HepG2 (cell line): ENCODE measurements around the gene GJA5. TPM values are rescaled to one million over a fixed set of nuclear protein-coding genes. Genes with fewer than 3 reads are reported as not detected.
A peak's percentile ranks its signal among the peaks of the same experiment; 100 is the strongest.

Experiments used
- ARNT ChIP-seq: fragments of 450-650 bp; IDR thresholded peaks from 2 replicates; pipeline ENCODE4 v1.6.1; 2017
- ARNTL ChIP-seq: sonication (generic); formaldehyde crosslinking; IDR thresholded peaks from 2 replicates; pipeline ENCODE4 v1.4.0; 2020; ENCODE audit warnings: mild to moderate bottlenecking, missing genetic modification reagents
- DR1 ChIP-seq: sonication (generic); formaldehyde crosslinking; IDR thresholded peaks from 2 replicates; pipeline ENCODE4 v1.8.0; 2021; ENCODE audit warnings: mild to moderate bottlenecking, missing genetic modification reagents, inconsistent platforms
- EED ChIP-seq: sonication (generic); formaldehyde crosslinking; IDR thresholded peaks from 2 replicates; pipeline ENCODE4 v1.5.0; 2020; ENCODE audit warnings: mild to moderate bottlenecking, missing genetic modification reagents
- HMG20A ChIP-seq: IDR thresholded peaks from 2 replicates; pipeline ENCODE4 v1.6.1; 2016; ENCODE audit warnings: borderline replicate concordance
- ISL2 ChIP-seq: sonication (generic); formaldehyde crosslinking; IDR thresholded peaks from 2 replicates; pipeline ENCODE4 v1.5.0; 2020; ENCODE audit warnings: missing genetic modification reagents
- KLF12 ChIP-seq: sonication (generic); formaldehyde crosslinking; IDR thresholded peaks from 2 replicates; pipeline ENCODE4 v1.4.0; 2020; ENCODE audit warnings: missing genetic modification reagents, borderline replicate concordance
- SIX1 ChIP-seq: sonication (generic); formaldehyde crosslinking; IDR thresholded peaks from 2 replicates; pipeline ENCODE4 v1.4.0; 2020; ENCODE audit warnings: missing genetic modification reagents, borderline replicate concordance
- SP4 ChIP-seq: sonication (generic); formaldehyde crosslinking; IDR thresholded peaks from 2 replicates; pipeline ENCODE4 v1.8.1; 2023; ENCODE audit warnings: mild to moderate bottlenecking, missing genetic modification reagents
- THAP11 ChIP-seq: IDR thresholded peaks from 2 replicates; pipeline ENCODE4 v1.6.1; 2016; ENCODE audit warnings: missing biosample characterization, missing genetic modification reagents
- TOPORS ChIP-seq: sonication (generic); formaldehyde crosslinking; IDR thresholded peaks from 2 replicates; pipeline ENCODE4 v1.8.0; 2023; ENCODE audit warnings: mild to moderate bottlenecking, missing genetic modification reagents
- U2AF1 ChIP-seq: fragments of 200-400 bp; formaldehyde crosslinking; optimal IDR thresholded peaks from 2 replicates; pipeline ENCODE3; 2017; ENCODE audit warnings: mild to moderate bottlenecking, low read depth, low read length
- ZBTB42 ChIP-seq: sonication (generic); formaldehyde crosslinking; IDR thresholded peaks from 2 replicates; pipeline ENCODE4 v1.5.0; 2020; ENCODE audit warnings: mild to moderate bottlenecking, missing genetic modification reagents
- ZFP62 ChIP-seq: sonication (generic); formaldehyde crosslinking; IDR thresholded peaks from 2 replicates; pipeline ENCODE4 v1.4.0; 2020; ENCODE audit warnings: missing genetic modification reagents
- ZNF138 ChIP-seq: sonication (generic); formaldehyde crosslinking; IDR thresholded peaks from 2 replicates; pipeline ENCODE4 v1.5.0; 2020; ENCODE audit warnings: mild to moderate bottlenecking, low read depth, missing genetic modification reagents
- ZSCAN31 ChIP-seq: sonication (generic); formaldehyde crosslinking; IDR thresholded peaks from 2 replicates; pipeline ENCODE4 v1.5.0; 2020; ENCODE audit warnings: low read depth, mild to moderate bottlenecking, missing genetic modification reagents
- polyA plus RNA-seq, 8 experiments: library from polyadenylated mRNA; depleted of rRNA in 3 of 8; stranded (reverse) in 7 of 8; unstranded in 1 of 8; fragments of >200 nt; fragmentation: Illumina TruSeq in 4 of 8; extraction: Trizol in 4 of 8; gene quantifications; 2 replicates each; pipeline versions ENCODE4 v1.2.1 to v1.2.3, GENCODE V29; 2011 to 2016; ENCODE audit warnings: low read depth in 4 of 8, missing spikeins in 1 of 8, mixed read lengths in 1 of 8; ENCODE audit not compliant: insufficient read depth in 1 of 8
- total RNA-seq, 5 experiments: library from RNA; depleted of rRNA; stranded (reverse); fragments of >200 nt; fragmentation: Illumina TruSeq; extraction: Trizol; gene quantifications; 2 replicates each; pipeline ENCODE4 v1.2.3, GENCODE V29; 2016; ENCODE audit warnings: low read depth in 1 of 5
- TF ChIP-seq, protein P1 (sequence below): sonication (generic); formaldehyde crosslinking; IDR thresholded peaks from 2 replicates; pipeline ENCODE4; 2020; ENCODE audit warnings: missing genetic modification reagents, mild to moderate bottlenecking, borderline replicate concordance
- TF ChIP-seq, protein P2 (sequence below): sonication (generic); formaldehyde crosslinking; IDR thresholded peaks from 2 replicates; pipeline ENCODE4 v1.5.0; 2020; ENCODE audit warnings: missing genetic modification reagents
- TF ChIP-seq, protein P3 (sequence below): sonication (generic); formaldehyde crosslinking; IDR thresholded peaks from 2 replicates; pipeline ENCODE4 v1.4.0; 2020; ENCODE audit warnings: missing genetic modification reagents
- TF ChIP-seq, protein P4 (sequence below): sonication (generic); formaldehyde crosslinking; IDR thresholded peaks from 2 replicates; pipeline ENCODE4 v1.5.0; 2020; ENCODE audit warnings: missing genetic modification reagents

The GJA5 gene
- total and polyA plus RNA-seq, 2 of the 13 experiments (the other 11 are each of a cell fraction or from before 2014, with no cell fraction given) = not detected

DNA sequence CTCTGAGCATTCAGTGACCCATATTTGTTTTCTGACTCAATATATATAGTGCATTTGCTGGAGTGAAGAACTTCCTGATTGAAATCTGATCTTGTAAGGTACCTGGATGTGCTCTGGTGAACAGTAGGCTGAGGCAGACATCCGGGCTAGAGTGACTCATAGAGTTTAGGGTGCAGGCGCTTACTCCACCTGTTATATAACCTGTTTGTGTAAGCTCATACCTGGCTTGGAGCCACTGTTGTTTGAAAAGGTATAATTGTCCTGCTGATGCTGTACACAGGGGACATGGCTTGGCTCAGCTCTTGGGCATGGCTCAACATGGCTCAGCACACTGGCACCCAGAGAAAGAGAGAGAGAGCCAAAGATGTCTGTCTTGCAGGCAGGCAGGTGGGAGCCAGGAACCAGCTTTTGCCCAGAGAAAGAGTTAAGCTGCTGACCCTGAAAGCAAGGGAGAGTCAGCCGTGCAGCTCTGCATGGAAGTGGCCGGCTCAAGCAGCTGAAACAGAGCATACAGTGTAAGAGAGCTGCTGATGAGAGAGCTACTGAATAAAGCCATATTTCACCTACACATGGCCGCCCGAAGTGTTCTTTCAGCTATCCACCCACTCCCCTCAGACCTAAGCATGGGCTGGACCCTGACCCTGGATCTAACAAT, 43.2 kb downstream of the GJA5 start (continued):
- TF ChIP-seq, protein P1, sequence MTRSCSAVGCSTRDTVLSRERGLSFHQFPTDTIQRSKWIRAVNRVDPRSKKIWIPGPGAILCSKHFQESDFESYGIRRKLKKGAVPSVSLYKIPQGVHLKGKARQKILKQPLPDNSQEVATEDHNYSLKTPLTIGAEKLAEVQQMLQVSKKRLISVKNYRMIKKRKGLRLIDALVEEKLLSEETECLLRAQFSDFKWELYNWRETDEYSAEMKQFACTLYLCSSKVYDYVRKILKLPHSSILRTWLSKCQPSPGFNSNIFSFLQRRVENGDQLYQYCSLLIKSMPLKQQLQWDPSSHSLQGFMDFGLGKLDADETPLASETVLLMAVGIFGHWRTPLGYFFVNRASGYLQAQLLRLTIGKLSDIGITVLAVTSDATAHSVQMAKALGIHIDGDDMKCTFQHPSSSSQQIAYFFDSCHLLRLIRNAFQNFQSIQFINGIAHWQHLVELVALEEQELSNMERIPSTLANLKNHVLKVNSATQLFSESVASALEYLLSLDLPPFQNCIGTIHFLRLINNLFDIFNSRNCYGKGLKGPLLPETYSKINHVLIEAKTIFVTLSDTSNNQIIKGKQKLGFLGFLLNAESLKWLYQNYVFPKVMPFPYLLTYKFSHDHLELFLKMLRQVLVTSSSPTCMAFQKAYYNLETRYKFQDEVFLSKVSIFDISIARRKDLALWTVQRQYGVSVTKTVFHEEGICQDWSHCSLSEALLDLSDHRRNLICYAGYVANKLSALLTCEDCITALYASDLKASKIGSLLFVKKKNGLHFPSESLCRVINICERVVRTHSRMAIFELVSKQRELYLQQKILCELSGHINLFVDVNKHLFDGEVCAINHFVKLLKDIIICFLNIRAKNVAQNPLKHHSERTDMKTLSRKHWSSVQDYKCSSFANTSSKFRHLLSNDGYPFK = no peak
- TF ChIP-seq DR1 (CRISPR knock-in tag) = no peak
- no peak for TF ChIP-seq ZNF138 (CRISPR knock-in tag)
- no peak for TF ChIP-seq ARNTL
- TF ChIP-seq ARNT = no peak
- TF ChIP-seq U2AF1 = no peak
- no peak for TF ChIP-seq SP4 (CRISPR knock-in tag)
- TF ChIP-seq, protein P2, sequence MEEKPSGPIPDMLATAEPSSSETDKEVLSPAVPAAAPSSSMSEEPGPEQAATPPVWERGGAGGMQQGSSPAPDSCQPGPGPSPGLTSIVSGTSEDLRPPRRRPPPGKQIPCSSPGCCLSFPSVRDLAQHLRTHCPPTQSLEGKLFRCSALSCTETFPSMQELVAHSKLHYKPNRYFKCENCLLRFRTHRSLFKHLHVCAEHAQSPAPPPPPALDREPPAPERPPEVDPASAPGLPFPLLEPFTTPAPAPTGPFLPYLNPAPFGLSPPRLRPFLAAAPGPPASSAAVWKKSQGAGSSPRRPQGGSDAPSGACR (CRISPR knock-in tag) = no peak
- TF ChIP-seq, protein P3, sequence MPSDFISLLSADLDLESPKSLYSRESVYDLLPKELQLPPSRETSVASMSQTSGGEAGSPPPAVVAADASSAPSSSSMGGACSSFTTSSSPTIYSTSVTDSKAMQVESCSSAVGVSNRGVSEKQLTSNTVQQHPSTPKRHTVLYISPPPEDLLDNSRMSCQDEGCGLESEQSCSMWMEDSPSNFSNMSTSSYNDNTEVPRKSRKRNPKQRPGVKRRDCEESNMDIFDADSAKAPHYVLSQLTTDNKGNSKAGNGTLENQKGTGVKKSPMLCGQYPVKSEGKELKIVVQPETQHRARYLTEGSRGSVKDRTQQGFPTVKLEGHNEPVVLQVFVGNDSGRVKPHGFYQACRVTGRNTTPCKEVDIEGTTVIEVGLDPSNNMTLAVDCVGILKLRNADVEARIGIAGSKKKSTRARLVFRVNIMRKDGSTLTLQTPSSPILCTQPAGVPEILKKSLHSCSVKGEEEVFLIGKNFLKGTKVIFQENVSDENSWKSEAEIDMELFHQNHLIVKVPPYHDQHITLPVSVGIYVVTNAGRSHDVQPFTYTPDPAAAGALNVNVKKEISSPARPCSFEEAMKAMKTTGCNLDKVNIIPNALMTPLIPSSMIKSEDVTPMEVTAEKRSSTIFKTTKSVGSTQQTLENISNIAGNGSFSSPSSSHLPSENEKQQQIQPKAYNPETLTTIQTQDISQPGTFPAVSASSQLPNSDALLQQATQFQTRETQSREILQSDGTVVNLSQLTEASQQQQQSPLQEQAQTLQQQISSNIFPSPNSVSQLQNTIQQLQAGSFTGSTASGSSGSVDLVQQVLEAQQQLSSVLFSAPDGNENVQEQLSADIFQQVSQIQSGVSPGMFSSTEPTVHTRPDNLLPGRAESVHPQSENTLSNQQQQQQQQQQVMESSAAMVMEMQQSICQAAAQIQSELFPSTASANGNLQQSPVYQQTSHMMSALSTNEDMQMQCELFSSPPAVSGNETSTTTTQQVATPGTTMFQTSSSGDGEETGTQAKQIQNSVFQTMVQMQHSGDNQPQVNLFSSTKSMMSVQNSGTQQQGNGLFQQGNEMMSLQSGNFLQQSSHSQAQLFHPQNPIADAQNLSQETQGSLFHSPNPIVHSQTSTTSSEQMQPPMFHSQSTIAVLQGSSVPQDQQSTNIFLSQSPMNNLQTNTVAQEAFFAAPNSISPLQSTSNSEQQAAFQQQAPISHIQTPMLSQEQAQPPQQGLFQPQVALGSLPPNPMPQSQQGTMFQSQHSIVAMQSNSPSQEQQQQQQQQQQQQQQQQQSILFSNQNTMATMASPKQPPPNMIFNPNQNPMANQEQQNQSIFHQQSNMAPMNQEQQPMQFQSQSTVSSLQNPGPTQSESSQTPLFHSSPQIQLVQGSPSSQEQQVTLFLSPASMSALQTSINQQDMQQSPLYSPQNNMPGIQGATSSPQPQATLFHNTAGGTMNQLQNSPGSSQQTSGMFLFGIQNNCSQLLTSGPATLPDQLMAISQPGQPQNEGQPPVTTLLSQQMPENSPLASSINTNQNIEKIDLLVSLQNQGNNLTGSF (CRISPR knock-in tag) = no peak
- TF ChIP-seq ZSCAN31 = peak; percentile 100
- TF ChIP-seq ZFP62 = no peak
- no peak for TF ChIP-seq TOPORS (CRISPR knock-in tag)
- peak; percentile 91; the same call in 1 of the 2 replicates for TF ChIP-seq SIX1 (CRISPR knock-in tag)
- TF ChIP-seq EED (CRISPR knock-in tag) = no peak
- no peak for TF ChIP-seq KLF12 (CRISPR knock-in tag)
- TF ChIP-seq, protein P4, sequence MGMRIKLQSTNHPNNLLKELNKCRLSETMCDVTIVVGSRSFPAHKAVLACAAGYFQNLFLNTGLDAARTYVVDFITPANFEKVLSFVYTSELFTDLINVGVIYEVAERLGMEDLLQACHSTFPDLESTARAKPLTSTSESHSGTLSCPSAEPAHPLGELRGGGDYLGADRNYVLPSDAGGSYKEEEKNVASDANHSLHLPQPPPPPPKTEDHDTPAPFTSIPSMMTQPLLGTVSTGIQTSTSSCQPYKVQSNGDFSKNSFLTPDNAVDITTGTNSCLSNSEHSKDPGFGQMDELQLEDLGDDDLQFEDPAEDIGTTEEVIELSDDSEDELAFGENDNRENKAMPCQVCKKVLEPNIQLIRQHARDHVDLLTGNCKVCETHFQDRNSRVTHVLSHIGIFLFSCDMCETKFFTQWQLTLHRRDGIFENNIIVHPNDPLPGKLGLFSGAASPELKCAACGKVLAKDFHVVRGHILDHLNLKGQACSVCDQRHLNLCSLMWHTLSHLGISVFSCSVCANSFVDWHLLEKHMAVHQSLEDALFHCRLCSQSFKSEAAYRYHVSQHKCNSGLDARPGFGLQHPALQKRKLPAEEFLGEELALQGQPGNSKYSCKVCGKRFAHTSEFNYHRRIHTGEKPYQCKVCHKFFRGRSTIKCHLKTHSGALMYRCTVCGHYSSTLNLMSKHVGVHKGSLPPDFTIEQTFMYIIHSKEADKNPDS (CRISPR knock-in tag) = no peak
- TF ChIP-seq THAP11 (CRISPR knock-in tag) = no peak
- no peak for TF ChIP-seq ISL2
- TF ChIP-seq HMG20A = peak; percentile 39; the same call in 1 of the 2 replicates
- TF ChIP-seq ZBTB42 (CRISPR knock-in tag) = no peak
